Loucy (cell line): Measurements from ENCODE around the gene GPR137C.

Source experiments
- EZH2phosphoT487 ChIP-seq: fragments of 200-600 bp; IDR thresholded peaks from 2 replicates; pipeline ENCODE4 v1.6.1; 2018; ENCODE audit warnings: antibody characterized with exemption, mild to moderate bottlenecking, moderate library complexity, borderline replicate concordance
- TF ChIP-seq, protein P1 (sequence below): fragments of 200-600 bp; sonication (generic); conservative IDR thresholded peaks from 2 replicates; pipeline ENCODE4 v1.5.1; 2014; ENCODE audit warnings: mild to moderate bottlenecking, antibody characterized with exemption, low read length

DNA sequence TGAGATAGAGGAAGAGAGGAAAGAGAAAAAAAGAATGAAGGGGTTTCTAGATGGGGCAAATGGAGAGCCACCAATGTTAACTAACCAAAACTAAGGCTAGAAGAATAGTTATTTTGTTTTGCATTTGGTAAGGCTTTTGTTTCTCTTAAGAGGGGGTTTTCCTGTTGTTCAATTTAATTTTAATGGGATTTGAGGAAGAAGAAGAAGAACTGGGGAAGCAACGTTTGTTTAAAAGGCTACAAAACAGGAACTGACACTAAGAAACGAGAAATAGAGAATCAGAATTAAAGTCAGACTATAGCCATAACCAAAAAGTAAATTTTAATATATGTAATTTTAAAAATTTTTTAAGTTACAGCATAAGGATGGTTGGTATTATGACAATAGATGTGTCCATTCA is 14.0 kb upstream of the GPR137C start:
- TF ChIP-seq, protein P1, sequence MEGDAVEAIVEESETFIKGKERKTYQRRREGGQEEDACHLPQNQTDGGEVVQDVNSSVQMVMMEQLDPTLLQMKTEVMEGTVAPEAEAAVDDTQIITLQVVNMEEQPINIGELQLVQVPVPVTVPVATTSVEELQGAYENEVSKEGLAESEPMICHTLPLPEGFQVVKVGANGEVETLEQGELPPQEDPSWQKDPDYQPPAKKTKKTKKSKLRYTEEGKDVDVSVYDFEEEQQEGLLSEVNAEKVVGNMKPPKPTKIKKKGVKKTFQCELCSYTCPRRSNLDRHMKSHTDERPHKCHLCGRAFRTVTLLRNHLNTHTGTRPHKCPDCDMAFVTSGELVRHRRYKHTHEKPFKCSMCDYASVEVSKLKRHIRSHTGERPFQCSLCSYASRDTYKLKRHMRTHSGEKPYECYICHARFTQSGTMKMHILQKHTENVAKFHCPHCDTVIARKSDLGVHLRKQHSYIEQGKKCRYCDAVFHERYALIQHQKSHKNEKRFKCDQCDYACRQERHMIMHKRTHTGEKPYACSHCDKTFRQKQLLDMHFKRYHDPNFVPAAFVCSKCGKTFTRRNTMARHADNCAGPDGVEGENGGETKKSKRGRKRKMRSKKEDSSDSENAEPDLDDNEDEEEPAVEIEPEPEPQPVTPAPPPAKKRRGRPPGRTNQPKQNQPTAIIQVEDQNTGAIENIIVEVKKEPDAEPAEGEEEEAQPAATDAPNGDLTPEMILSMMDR, result no peak
- TF ChIP-seq EZH2phosphoT487, result no peak
